Stromal cell of bone marrow (primary cell): ENCODE results near the gene MBD5.

Experiments
- DNase-seq: peaks from one replicate; pipeline ENCODE4 v3.0.0-alpha.2; 2012; ENCODE audit warnings: low read depth

MBD5 gene

DNA sequence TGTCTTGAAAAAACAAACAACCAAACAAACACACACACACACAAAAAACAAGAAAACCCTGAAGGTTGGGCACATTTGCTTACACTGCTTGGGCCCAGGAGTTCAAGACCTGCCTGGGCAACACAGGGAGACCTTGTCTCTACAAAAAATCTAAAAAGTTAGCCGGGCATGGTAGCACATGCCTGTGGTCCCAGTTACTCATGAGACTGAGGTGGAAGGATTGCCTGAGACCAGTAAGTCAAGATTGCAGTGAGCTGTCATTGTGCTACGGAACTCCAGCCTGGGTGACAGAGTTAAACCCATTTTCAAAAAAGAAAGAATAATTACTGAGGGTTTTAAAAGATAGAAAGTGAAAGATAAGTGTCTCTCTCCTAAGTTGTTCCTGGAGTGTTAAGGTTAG, 103.4 kb downstream of the MBD5 start:
- DNase-seq = no peak

DNA sequence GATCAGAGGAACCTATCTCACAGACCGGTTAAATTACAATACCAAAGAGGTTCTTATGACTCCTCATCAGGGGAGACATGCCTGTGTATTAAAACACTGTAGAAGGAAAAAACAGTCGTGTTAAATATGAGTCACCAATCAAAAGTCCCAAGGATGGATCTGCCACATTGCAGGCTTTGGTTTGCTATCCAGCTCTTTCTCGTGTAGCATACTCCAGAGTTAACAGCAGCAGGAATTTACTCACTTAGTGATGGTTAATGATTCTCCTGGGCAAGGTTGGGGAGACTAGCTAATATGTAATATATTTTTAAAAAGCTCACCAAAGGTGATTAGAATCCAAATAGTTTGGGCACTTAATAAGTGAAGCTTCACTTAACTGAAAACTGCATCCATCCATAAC, 109.7 kb downstream of the MBD5 start:
- peak; percentile 13 for DNase-seq

DNA sequence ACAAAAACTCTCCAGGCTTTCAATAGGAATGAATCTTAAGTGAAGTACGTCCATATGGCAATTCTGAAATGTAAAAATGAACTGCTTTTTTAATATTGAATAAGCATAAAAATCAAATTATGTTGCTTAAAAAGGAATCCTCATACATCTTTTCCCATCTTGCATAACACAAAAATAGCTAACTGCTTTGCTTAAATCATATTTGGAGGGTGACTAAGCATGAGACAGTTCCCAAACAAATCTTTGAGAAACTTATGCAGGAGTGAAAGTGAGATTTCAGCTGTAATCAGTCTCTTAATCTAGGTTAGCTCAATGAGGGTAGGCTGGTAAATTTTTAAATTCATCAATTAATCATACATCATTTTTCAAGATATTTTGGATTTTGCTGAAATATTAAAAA, 111.5 kb downstream of the MBD5 start:
- peak; percentile 45 for DNase-seq

DNA sequence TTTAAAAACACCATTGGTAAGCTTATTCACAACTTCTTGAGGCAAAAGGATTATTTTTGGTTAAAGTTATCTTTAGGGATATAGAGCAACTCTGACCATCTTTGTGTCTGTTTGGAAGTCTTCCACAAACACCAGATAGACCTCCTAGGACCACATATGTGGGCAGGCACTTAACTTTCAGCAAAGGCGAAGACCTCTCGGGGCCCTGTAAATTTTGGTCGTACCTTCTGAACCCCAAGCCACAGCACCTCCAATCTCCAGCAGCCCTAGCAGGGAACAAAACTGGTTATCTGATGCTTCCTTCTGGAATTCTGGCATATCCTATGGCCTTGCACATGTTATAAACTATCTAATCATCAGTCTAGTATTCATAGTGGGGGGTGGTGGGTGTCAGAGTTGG, 114.8 kb downstream of the MBD5 start:
- no peak for DNase-seq

DNA sequence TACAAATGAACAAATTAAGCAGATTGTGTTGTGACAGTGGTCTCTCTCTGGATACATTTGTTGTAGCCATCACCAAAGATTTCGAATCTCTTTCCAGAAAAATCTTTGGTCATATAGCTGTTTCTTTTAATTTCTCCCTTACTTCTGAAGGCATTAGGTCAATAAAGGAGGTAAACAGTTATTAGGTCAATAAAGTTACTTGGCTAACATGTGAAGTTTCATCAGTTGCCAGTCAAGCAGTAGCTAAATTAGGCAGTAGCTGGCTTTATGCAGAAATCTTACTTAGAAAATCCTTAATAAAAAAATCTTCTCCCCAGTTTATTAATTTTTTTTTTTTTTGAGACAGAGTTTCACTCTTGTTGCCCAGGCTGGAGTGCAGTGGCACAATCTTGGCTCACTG, 115.5 kb downstream of the MBD5 start:
- no peak for DNase-seq

DNA sequence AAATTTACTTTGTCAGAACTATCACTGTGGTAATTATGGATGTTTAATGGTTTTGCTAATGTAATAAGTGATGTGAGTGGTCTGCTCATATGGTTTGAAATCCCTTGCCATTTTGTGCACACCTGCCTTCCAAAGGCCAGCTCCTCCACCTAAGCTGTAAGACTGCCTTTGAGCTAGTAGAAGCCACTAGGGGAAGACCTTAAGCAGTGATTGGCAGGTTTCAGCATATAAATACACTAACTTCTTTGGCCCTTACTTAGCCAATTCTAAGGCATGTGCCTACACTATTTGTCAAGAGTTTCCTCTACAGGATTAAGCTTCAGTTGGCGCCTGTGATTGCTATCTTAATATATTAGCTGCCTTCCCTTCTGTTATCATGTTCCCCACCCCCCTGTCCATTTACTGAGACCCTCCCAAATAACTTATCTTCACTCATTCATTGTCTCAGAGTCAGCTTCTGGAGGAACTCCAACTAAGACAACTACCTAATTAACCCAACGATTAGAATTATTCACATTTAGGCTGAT, 141.1 kb downstream of the MBD5 start:
- no peak for DNase-seq

DNA sequence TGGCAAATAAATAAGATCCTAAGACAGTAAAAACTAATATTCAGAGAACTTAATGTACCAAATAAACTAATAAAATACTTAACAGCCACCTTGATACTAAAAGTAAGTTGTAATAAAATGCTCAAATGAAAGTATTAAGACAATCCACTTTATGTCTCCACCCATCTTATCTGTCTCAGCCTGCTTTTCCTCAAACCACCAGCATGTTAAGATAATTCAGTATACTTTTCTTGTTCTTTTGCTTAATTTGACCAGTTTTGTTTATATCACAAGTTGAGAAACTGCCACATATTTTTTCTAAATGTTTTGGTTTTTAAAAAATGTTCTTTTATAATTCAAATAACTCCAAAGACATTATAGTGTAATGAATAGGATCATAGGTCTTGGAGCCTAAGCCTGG, 142.0 kb downstream of the MBD5 start:
- DNase-seq = no peak

DNA sequence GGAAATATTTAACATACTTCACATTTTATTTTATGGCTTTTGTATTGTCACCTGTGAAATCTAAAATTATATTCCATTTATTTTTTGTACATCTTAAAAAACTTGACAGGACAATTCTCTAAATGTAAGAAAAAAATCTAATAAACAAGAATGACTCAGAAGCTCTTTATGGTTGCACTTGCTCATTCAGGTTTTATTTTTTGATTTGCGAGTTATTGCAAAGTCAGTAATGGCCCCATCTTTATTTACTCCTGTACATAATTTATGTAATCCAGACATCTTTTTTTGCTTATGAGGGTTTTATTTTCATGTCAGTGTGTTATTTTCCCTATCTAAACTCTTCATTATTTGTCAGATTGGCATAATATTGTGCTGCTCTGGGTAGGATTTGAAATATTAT, 145.1 kb downstream of the MBD5 start:
- no peak for DNase-seq

DNA sequence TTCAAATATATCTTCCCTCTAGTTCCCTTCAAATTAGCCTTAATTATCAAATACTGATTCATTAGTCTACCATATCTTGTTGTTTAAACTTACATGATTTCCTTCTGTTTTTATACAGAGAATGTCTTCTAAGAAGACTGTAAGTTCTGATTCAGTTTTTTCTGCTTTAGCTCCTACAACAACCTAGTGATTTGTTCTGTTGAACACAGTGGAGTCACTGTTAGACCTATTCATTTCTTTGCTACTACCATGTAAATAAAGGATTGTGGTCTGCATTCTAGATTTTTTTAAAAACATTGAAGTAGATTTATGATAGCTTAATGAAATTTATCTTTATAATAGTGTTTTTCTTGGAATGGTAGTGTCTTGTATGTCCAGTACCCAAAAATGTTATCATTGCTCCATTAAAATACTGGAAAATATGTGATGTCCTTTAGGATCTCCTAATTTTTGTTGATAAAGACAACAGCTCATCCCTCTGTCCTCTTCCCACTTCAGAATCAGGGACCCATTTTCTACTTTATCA, 146.4 kb downstream of the MBD5 start:
- no peak for DNase-seq

DNA sequence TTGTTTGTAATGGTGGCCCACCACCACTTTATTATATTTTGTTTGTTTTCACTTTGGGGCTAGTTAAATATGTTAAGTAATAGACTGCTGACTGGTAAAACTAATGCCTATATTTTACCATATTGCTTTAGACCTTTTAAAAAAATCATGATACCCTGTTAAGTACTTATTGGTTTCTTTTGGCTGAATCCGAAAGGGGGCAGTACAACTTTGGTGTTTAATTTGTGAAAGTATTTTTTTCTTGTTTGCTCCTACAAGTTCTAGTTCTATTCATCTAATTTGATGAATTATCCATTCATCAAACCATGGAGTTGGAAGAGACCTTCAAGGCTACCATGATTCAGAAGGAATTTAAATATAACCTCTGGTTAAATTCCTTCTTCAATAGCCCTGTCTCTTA, 147.0 kb downstream of the MBD5 start:
- no peak for DNase-seq

DNA sequence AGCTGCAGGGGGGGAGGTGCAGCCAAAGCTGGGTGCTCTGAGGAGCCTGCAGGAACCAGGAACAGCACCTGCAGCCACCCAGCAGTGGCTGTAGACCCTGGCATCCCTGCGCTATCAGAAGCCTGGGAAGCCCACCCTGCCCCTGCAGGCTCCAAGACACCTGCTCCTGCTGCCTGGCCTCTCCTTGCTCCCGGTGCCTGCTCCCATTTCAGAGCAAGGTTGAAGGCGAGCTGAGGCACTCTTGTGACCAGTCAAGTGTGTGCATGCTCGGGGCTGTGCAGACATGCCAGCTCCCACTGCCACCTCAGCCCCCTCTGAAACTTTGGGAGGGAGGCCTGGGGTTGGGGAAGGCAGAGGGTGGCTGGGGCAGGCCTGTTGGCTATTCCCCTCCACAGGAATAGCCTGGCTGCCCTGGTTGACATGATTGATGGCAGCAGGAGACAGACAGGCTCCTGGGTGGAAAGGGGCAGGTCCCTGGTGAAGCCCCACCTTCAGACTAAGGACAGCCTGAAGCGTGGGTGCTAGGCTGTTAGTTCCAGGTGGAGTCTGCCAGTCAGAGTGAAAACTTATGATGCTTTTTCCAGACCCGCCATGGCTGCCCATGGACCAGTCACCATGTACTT, 151.4 kb downstream of the MBD5 start:
- DNase-seq = no peak

DNA sequence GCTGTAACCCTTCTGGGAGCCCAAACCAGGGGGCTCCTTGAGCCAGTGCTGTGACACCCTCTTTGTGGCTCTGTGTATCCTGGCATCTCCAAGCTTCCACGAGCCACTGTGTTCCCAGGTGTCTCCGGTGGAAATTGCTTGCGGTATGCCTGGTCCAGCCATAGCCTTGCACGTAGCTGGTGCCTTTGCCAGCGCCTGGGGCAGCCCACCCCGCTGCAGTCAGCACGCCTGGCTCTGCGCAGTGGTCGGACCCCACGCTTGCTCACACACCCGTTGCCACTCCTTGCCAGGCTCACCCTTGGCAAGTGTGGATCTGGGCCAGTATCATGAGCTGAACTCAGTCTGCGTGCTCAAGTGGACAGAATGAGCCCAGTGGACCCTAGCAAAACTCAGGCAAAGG, 152.3 kb downstream of the MBD5 start:
- DNase-seq = no peak

DNA sequence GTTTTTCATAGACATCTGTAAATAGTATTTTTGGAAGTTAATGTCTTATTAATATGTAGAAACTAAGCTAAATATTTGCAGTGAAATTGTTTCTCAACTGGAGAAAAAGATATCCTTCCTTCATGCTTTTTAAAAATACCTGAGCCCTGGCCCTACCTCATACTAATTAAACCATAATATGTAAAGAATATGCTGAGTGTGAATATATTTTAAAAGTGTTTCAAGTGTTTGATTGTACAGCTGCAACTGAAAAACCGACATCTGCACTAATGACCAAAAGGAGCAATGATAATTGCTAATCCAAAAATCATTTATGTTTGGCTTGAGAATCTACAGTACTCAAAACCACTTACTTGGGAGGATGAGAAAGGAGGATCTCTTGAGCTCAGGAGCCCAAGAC, 156.7 kb downstream of the MBD5 start:
- DNase-seq = no peak

DNA sequence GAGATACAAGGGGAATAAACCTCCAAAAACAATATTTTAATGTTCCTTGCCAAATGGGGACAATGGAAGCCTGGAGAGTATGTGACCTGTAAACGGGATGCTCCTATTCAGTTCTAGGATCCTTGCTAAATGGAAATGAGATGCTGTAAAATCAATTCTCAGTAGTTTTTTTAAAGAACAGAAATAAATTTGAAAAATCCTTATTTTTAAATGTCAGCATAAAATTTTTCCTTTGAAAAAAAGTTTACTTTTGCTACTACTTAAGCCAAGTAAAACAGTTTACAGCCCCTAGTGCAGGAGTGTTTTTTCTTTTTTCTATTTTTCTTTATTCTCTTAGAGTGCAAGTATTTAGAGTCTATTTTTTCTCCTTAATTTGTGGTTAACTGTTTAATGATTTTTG, 158.8 kb downstream of the MBD5 start:
- no peak for DNase-seq

DNA sequence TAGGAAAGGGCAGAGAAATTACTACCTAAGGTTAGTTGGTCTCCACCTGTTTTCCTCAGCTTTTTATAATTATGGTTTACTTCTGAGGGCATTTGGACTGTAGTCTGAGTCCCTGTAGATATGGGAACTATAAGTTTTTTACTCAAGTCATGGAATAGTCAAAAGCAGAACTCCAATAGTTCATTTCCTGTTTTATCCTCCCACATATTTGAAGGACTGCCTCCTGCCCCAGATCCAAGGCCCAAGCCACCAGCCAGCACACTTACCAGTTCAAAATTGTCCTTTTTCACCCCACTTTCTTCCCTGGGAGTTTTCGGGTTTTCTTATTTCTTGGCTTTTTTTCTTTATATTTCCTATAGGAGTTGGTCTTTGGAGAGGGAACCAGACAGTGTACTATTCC, 164.1 kb downstream of the MBD5 start:
- no peak for DNase-seq

DNA sequence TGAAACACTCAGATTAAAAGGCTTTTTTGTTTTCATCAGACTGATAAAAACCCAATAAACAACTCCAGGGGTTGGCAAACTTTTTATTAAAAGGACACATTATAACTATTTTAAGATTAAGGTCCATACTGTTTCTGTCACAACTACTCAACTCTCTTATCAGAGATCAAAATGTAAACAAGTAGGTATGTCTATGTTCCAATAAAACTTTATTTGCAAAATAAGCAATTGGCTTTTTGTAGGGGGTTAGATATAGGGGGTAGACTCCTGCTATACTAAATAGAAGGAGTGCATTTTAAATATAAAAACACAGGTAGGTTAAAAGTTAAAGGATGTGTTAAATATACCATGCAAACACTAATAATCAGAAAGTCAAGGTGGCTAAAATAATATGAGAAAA, 174.0 kb downstream of the MBD5 start:
- no peak for DNase-seq

DNA sequence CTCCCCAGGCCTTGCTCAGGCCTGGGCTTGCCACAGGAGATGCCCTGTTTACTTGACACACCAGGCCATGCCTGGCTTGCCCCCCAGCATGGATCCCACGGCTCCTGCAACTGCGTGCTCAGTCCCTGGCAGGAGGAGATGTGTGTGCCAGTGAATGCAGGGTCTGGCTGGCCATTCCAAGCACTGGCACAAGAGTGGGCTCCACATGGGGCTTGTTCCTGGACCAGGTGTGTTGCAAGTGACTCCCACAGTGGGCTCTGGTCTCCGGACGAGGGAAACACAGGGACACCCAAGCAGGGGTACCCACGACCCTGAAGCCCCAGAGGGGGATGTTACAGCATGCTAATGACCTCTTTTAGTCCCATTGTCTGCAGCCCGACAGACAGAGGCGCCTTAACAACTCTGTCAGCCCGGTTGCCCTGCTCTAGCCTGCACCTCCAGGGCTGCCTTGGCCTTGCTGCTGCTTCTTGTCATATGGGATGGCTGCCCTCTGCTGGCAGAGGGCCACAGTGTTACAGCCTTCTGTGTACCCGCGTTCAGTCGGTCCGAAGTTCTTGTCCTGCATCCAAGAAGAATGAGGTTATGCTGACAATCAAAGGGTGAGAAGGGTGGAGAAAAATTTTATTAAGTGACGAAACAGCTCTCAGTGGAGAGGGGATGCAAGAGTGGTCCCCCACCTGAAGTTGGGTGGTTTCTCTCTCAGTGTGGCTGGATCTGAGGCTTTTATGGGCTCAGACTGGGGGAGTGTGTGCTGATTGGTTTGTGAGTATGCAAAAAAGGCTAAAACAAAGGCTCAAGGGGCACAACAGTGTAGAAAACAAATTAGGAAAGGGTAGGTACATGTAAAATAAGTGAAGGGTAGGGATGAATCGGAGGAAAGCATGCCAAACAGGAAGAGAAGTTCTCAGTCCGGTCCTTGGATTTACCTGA, 180.4 kb downstream of the MBD5 start:
- peak; percentile 2 for DNase-seq

DNA sequence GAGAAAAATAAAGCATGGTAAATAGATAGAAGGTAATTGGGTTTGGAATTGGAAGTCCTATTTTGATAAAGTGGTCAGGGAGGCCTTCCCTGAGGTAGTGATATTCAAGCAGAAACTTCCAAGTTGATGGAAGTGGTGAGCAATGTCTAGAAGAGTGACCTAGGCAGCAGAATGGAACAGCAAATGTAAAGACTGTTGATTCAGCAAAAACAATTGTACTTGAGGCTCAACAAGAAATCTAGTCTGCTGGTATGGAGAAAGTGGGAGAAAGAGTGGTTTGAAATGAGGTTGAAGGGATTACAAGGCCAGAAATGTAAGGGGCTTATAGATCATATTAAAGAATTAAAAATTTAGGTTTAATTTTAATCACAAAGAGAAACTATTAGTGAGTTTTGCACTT, 181.3 kb downstream of the MBD5 start:
- no peak for DNase-seq

DNA sequence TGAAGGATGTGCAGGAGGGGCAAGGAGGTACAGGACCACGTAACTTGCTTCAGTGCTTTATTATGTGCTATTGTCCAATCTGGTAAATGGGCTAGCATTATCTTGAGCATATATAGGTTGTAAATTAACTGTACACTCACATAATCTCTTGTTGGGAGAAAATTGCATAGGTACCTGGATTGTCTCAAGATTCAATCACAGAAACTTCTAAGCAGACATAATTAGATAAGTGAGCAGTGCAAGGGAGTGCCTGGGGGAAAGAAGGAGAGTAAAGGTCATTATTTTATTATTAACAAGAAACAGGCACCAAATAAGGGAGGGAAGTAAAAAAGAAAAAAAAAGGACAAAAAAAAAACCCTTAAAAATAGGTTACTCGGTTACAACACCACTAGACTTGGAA, 186.2 kb downstream of the MBD5 start:
- DNase-seq = no peak

DNA sequence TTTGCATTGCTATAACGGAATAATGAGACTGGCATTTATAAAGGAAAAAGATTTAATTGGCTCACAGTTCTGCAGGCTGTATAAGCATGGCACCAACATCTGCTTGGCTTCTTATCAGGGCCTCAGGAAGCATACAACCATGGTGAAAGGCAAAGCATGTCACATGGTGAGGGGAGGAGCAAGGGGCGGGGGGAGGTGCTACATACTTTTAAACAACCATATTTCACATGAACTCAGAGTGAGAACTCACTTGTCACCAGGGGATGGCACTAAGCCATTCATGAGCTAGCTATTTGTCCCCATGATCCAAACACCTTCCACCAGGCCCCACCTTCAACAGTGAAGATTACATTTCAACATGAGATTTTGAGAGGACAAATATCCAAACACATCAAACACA, 188.7 kb downstream of the MBD5 start:
- no peak for DNase-seq

DNA sequence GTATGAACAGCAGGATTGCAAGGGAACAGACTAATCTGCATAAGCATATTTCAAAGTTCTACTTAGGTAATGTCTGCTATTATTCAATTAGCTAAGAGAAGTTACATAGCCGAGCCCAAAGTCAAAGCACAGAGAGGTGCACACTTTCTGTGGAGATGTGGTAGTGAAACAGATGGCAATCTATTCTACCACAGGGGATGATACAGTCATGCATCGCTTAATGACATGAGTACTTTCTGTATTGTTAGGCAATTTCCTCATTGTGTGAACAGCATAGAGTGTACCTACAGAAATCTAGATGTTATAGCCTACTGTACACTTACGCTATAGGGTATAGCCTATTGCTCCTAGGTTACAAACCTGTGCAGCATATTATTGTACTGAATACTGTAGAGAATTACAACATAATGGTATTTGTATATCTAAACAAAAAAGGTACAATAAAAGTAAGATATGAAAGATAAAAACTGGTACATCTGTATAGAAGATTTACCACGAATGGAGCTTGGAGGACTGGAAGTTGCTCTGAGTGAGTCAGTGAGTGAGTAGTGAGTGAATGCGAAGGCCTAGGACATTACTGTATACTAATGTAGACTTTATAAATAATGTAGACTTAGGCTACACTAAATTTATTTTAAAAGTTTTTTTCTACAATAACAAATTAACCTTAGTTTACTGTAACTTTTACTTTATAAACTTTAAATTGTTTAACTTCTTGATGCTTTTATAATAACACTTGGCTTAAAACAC, 197.6 kb downstream of the MBD5 start:
- no peak for DNase-seq

DNA sequence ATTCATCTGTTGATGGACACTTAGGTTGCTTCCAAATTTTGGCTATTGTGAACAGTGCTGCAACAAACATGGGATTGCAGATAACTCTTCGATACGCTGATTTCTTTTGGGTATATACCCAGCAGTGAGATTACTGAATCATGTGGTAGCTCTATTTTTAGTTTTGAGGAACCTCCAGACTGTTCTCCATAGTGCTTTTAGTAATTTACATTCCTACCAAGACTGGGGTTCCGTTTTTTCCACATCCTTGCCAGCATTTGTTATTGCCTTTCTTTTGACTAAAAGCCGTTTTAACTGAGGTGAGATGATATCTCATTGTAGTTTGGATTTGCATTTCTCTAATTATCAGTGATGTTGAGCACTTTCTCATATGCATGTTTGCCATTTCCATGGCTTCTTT, 200.3 kb downstream of the MBD5 start:
- DNase-seq = no peak

DNA sequence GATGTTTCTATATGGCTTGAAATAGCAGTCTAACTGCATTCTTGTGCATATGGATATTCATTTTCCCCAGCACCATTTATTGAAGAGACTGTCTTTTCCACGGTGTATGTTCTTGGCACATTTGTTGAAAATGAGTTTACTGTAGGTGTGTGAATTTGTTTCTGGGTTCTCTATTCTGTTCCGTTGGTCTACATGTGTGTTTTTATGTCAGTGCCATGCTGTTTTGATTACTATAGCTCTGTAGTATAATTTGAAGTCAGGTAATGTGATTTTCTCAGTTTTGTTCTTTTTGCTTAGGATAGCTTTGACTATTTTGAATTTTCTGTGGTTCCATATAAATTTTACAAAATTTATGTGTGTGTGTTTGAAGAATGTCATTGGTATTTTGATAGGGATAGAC, 201.0 kb downstream of the MBD5 start:
- DNase-seq = no peak
